HG03280 (cell line): Measurements from ENCODE around the gene LARP4.
"Not testable (repeated sequence)": the region's sequence is repeated elsewhere in the genome, so short reads cannot be mapped to it uniquely, and the experiment has no call there.

Source experiments
- ATAC-seq: cut with Tn5 transposase; IDR thresholded peaks from one replicate; pipeline ENCODE4 v1.9.1; 2021; ENCODE audit warnings: mild to moderate bottlenecking, moderate library complexity; ENCODE audit not compliant: unreplicated experiment

Gene LARP4

GRCh38 chr12:50477241-50477832 lies 76.7 kb downstream of the LARP4 start:
- ATAC-seq = no peak

- no peak for ATAC-seq
Measured at GRCh38 chr12:50482571-50482970, 81.9 kb downstream of the LARP4 start.

- no peak for ATAC-seq
Measured at GRCh38 chr12:50483488-50483887, 82.8 kb downstream of the LARP4 start.

DNA sequence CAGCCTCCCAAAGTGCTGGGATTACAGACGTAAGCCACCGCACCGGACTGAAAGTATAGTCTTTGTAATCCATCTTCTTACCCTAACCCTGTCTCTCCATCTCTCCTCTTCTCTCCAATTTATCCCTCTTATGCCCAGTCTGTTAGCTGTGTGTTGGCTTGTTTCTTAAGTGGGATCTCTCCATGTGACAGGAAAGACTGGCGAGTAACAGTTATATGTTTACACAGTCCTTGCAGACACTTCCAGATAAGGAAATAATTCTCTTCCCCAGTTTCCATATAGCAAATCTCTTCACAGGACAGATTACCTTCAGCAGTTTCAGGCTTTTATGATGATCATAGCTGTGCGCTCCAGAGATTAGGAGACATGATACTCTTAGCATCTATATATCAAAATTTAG lies 88.1 kb downstream of the LARP4 start:
- ATAC-seq = no peak

- ATAC-seq = not testable (repeated sequence)
Measured at GRCh38 chr12:50498119-50498518, 97.4 kb downstream of the LARP4 start.

DNA sequence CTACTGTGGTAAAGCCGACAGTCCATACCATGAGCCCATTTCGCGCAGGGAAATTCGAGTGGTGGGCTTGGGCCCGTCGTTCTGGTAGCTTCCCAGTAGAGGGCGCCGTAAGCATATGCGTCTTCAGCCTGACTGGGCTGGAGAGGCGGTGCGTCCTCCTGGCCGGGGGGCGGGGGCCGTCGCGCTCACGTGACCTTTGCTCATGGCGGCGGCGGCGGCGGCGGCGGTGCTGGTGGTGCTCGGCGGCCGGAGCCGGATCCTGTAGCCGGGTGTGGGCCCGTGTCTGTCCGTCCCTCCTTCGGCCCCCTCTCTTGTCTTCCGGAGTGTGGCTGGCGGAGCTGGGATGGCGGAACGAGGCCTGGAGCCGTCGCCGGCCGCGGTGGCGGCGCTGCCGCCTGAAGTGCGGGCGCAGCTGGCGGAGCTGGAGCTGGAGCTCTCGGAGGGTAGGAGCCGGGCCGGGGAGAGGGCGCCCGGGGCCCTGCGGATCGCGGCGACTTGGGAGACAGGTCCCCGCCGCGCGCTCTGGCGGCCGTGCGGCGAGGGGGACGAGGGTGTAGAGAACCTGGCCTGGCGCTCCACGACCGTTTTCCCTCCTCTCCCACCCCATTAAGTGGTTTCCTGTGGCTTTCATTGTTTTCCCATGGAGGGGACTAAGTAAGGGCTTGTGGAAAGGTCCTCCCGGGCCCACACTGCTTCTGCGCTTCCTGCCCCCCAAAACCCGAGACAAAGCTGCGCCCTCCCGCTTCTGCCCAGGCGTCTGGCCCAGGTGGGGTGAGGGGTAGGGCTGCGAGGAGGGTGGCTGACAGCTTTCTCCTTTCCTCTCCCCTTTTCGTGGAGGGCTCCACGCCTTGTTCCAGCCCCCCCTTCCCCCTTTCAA lies 104.4 kb downstream of the LARP4 start, which contains the start of gene DIP2B:
Gene DIP2B (plus strand): TSS at position 188 of the 877 bp plus-strand sequence. CDS start 156 bp downstream, at position 344.
- ATAC-seq = peak; percentile 84

GRCh38 chr12:50505675-50506530 lies 105.2 kb downstream of the LARP4 start:
- no peak for ATAC-seq

- no peak for ATAC-seq
Measured at GRCh38 chr12:50506753-50507473, 106.2 kb downstream of the LARP4 start.

DNA sequence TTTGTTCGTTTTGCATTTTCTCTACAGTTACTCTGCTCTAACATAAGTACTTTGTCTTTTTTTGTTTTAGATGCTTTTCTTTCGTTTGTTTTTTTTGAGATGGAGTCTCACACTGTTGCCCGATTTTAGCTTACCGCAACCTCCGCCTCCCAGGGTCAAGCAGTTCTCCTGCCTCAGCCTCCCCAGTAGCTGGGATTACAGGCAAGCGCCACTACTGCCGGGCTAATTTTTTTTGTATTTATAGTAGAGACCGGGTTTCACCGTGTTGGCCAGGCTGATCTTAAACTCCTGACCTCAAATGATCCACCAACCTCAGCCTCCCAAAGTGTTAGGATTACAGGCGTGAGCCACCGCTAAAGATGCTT lies 106.8 kb downstream of the LARP4 start:
- no peak for ATAC-seq

DNA sequence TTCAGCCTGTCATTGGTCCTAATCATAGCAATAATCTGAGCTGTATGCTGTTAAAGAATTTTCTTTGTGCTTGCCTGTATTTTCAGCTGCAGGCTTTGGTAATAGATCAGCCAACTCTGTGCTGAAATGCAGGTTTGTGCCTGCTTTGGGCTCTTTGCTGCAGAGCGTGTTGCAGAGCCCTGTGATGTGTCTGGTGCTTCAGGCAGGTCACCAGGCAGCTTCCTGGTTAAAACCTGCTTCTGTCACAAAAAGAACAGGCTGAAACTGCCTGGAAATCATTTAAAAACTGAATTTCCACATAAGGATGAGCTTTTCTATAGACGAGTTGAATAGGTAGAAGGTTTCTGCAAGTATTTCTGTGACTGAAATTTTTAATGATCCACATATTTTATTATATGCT lies 107.2 kb downstream of the LARP4 start:
- ATAC-seq = no peak

DNA sequence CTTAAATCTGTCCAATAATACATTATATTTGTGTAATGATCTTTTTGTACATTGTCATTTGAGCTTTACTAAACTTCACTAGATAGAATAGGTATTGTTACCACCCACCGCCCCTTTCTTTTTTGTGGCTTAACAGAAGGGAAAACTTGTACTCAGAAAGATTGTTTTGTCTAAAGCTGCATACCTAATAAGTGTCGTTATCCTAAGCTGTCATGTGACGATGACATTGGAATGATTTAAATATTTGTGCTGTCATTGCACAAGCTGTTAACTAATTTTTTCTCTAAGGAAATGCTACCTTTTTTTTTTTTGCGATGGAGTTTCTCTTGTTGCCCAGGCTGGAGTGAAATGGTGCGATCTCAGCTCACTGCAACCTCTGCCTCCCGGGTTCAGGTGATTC lies 107.7 kb downstream of the LARP4 start:
- no peak for ATAC-seq

DNA sequence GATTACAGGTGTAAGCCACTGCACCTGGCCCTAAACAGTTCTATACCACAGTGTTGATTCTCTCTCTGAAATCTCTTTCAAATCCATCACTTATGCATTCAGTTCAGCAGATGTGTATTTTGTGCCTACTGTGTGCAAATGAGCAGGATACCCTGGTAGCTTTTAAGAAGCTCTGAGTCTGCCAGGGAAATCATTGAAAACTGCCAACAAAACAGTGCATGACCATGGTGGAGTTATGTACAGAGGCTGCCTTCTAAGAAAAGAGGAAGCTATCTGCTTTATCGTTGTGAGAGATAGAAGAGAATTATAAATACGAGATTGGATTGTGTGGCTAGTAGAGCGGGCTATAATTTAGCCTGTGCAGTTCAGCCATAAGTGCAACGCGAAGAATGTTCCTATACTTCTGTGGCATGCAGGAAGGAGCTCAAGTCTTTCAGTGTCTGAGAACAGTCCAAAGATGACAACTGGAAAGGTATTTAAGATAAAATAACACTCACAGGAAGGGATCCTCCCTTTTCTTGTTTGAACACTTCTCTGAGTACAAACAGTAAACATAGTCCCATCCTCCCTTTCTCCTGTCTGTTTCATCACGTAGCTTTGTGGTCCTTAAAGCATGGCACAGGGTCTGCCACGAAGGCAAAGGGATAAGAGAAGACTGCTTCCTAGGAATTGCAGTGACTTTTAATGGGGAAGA lies 108.4 kb downstream of the LARP4 start:
- no peak for ATAC-seq

DNA sequence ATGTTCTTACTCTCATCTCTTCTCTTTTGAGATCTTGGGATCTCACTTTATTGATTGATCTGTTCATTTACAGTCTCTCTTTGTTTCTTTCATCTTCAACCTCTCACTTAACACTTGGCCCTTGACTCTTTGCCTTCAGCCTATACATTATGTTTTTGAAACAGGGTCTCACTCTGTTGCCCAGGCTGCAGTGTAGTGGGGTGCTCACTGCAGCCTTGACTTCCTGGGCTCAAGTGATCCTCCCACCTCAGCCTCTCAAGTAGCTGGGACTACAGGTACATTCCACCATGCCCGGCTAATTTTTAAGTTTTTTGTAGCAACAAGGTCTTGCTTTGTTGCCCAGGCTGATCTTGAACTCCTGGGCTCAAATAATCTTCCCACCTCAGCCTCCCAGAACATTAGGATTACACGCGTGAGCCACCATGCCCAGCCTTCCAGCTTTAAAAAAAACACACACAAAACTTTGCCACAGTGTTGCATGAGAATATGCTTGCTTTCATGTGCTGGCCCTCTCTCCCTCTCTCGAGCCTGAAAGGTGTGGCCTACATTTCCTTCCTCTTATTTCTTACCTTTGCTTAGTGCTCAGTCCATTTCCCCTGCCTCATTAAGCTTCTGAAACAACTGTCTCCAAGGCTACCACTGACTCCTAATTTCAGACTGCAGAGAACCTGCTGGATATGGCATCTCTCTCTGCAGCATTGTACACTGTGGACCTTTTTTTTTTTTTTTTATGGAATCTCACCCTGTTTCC lies 114.0 kb downstream of the LARP4 start:
- no peak for ATAC-seq

GRCh38 chr12:50515587-50515986 lies 114.9 kb downstream of the LARP4 start:
- ATAC-seq = no peak

DNA sequence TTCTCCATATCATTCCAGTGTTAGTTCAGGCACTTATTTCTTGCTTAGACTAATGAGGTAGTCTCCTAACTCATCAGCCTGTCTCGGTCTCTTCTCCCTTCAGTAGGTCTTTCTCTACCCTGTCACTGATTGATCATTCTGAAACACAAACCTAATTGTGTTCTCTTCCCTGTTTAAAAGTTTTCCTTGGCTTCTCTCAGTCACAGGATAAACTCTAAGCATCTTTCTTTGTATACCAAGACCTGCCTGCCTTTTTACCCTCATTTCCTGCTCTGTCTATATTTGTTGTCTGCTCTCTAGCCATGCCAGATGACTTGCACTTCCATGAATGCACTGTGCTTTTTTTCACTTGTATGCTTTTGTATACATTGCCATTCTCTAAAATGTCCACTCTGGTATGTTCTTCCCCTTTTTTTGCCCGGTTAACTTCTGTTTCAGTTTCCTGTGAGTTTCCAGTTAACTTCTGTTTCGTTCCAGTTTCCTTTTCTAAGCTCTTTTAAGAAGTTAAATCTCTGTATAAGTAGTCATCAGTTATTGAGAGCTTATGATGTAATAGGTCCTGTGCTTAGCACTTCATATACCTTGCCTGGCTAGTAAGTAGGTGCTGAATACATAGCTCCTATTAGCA lies 116.8 kb downstream of the LARP4 start:
- peak; percentile 68 for ATAC-seq

- ATAC-seq = no peak
Measured at GRCh38 chr12:50518090-50518489, 117.4 kb downstream of the LARP4 start.

DNA sequence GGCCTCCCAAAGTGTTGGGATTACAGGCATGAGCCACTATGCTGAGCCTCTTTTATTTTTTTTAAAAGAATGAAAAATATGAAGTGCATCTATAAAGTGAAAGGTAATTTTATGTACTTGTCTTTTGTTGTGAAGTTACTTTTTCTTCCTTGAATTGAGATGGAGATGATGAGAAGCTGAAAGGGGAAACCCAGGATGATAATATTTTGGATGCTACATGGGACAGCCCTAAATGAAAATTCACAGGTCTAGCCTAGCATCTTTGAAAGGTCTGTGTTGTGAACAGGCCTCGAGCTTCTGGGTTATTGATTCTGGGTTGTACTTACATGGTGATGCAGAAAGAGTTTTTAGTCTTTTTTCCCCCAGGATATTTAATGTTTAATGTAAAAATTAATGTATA lies 118.7 kb downstream of the LARP4 start:
- no peak for ATAC-seq

- ATAC-seq = no peak
Measured at GRCh38 chr12:50520416-50521207, 119.9 kb downstream of the LARP4 start.
